Activated T-cell treated with anti-CD3 and anti-CD28 coated beads for 48 hours (primary cell): ENCODE measurements around the gene ACAP1.
"Not testable (repeated sequence)": the region's sequence is repeated elsewhere in the genome, so short reads cannot be mapped to it uniquely, and the experiment has no call there.

Source experiments
- DNase-seq: peaks from one replicate; pipeline ENCODE4 v3.0.0-alpha.2; 2020; ENCODE audit warnings: low read depth

Gene ACAP1

GRCh38 chr17:7354262-7354843, 18.0 kb downstream of the ACAP1 start:
- DNase-seq, result no peak

- no peak for DNase-seq
Measured at GRCh38 chr17:7355053-7355452, 18.7 kb downstream of the ACAP1 start, which contains the start of gene TMEM95. TSS of gene TMEM95 (plus strand) at chr17:7355156. CDS start at chr17:7355205, 49 bp downstream.

DNA sequence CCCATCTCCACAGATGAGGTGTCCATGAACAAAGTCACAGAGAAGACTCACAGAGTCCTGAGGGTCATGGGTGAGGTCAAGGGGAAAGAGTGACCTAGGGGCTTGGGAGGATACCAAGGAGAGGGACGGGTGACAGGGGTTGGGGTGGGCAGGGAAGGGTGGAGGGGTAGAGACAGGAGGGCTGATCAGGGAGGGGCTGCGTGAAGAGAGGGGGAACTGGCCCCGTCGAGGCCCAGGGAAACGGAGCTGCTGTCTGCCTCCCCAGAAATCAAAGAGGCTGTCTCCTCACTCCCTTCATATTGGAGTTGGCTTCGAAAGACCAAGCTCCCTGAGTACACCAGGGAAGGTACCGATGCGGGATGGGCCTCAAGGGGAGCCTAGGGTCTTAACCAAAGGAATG, 19.2 kb downstream of the ACAP1 start:
- no peak for DNase-seq

GRCh38 chr17:7356072-7356549, 19.8 kb downstream of the ACAP1 start:
- DNase-seq, result peak; percentile 81

- DNase-seq, result no peak
Measured at GRCh38 chr17:7356756-7357155, 20.4 kb downstream of the ACAP1 start.

GRCh38 chr17:7357381-7357780, 21.1 kb downstream of the ACAP1 start:
- no peak for DNase-seq

GRCh38 chr17:7361906-7362305, 25.6 kb downstream of the ACAP1 start:
- no peak for DNase-seq

DNA sequence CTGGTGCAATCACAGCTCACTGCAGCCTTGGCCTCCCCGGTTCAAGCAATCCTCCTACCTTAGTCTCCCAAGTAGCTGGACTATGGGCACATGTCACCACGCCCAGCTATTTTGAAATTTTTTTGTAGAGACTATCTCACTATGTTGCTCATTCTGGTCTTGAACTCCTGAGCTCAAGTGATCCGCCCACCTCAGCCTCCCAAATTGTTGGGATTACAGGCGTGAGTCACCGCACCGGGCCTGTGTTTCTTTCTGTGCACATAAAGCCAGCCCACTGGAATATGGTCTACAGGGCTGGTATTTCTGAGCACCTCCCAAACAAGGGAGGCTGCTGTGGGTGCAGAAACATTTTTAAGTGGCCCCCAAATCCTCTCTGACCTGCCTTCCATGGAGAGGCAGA, 27.0 kb downstream of the ACAP1 start:
- DNase-seq, result no peak

DNA sequence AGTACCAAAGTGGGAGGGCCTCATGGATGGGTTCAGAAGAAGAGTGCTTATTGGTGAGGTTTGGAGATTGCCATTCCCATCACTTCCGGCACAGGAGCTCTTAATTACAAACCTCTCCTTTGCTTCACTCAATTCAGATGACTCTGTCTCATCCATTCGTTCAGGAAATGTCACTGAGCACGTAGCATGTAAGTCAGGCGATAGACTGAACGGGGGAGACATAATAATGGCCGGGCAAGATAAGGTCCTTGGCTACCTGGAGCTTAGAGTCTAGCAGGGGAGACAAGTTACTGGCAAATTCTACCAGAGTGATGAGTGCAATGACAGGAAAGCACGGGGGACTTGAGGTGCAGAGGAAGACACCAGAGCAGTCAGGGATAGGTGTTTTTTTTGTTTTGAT, 29.6 kb downstream of the ACAP1 start:
- not testable (repeated sequence) for DNase-seq

DNA sequence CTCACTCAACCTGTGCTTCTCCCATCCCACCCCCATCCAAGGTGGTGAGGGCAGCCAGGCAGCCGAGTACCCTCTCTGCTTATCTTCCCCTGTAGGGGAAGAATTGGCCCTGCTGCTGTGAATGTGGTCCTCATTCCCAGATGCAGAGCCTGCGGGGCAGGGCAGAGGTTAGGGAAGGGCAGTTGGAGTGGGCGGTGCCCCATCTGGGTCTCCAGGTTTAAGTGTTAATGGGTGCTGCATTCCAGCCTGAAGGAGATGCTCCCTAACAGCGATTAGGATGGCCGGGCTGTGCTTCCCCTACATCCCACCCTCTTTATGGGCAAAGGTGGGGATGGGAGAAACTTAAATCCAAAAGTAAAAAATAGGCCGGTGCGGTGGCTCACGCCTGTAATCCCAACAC, 30.8 kb downstream of the ACAP1 start:
- DNase-seq, result no peak

GRCh38 chr17:7367918-7368598, 31.7 kb downstream of the ACAP1 start:
- no peak for DNase-seq

DNA sequence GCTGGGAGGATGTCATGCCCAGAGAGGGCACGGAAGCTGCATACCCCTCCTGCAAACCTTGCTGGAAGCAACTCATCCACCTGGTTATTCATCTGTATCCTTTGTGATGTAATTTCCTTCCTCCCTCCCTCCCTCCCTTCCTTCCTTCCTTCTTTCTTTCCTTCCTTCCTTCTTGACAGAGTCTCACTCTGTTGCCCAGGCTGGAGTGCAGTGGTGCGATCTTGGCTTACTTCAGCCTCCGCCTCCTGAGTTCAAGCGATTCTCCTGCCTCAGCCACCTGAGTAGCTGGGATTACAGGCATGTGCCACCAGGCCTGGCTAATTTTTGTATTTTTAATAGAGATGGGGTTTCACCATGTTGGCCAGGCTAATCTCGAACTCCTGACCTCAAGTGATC, 32.3 kb downstream of the ACAP1 start:
- not testable (repeated sequence) for DNase-seq

DNA sequence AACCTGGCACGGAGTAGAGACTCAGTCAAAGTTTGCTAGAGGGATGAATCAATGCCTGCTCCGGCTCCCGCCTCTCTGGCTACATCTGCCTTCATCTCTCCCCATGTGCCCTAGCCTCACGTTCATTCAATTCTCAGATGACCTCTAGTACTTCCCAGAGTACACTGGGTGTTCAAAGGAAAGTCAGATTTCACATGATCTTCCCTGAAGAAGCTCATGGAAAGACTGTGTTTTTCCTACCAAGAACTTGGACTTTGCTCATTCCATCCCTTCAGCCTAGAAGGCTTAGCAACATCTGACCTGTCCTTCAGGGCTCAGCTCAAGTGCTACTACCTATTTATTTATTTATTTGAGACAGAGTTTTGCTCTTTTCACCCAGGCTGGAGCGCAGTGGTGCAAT, 33.5 kb downstream of the ACAP1 start:
- DNase-seq, result no peak

GRCh38 chr17:7370853-7371252, 34.5 kb downstream of the ACAP1 start:
- no peak for DNase-seq

DNA sequence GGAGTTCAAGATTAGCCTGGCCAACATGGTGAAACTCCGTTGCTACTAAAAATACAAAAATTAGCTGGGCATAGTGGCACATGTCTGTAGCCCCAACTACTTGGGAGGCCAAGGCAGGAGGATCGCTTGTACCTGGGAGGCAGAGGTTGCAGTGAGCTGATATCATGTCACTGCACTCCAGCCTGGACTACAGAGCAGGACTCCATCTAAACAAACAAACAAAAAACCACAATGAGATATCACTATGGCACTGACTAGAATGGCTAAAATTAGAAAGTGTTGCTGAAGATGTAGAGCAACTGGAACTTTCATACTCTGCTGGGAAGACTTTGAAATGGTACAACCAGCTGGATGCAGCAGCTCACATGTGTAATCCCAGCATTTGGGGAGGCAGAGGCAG, 38.0 kb downstream of the ACAP1 start:
- DNase-seq, result no peak

DNA sequence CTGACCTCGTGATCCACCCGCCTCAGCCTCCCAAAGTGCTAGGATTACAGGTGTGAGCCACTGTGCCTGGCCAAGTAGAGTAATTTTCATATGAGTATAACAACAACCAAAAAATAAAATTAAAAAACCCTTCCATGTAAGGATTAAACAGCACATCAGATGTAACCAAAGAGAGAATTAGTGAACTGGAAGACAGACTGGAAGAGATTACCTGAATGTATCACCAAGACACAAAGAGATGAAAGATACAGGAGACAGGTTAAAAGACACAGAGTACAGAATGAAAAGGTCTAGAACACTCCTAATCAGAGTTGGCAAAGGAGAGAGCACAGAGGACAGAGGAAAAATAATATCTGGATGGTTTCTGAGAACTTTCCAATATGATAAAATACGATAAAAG, 42.8 kb downstream of the ACAP1 start:
- no peak for DNase-seq

DNA sequence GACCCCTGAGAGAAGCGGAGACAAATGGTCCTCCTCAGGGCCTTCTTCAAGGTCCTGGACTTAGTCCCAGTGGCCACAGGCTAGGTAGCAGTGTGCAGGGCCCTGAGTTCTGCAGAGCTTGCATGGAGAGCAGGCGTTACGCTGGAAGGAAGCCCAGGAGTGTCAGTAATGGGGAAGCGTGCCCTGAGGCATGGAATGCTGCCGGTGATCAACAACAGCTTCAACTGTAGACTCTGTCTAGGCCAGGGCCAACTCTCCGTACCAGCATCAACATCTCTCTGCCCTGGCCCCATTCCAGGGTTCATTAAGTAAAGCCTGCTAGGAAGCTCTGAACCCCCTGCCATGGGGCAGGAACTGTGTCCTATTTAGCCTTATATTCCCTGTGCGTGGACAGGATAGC, 44.0 kb downstream of the ACAP1 start:
- no peak for DNase-seq

DNA sequence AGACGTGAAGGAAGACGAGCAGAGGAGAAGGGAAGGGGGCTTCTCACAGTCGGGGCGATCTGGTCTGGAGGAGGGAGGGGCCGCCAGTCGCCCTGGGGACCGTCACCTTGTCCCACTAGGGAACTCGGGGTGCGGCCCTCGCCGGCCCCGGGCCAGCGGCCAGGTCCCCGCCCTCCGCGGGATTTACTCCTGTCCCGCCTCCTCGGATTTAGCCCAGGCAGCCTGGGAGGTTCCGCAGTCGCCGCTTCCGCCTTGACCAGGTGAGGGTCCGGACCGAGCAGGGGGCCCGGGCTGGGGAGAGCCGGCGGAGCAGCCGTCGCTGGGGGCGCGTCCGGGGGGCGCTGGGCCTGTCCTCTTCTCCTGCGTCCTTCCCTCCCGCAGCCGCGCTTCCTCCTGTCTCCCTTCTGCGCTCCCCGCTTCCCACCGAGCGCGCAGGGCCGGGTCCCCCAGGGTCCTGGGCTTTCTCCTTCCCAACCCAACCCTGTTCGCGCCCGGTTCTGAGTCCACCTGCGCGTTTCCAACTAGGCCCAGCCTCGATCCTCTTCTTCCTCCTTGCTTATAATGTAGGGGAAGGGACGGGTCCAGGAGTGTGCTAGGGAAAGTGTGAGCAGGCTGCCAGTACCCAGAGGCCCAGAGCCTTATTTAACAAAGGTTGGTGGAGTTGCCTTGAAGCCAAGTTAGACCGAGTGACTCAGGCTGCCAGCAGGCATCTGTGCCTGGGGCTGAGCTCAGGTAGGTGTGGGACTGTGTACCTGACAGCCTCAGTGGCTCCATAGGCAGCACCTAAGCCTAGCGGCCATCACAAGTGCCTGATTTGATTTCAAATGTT, 44.7 kb downstream of the ACAP1 start, which contains the start of gene TNK1:
Gene TNK1, plus strand, starts transcription at position 235 of the 829 bp plus-strand sequence. CDS start 1,838 bp downstream, outside the sequence.
- no peak for DNase-seq

GRCh38 chr17:7382901-7383300, 46.6 kb downstream of the ACAP1 start:
- no peak for DNase-seq

DNA sequence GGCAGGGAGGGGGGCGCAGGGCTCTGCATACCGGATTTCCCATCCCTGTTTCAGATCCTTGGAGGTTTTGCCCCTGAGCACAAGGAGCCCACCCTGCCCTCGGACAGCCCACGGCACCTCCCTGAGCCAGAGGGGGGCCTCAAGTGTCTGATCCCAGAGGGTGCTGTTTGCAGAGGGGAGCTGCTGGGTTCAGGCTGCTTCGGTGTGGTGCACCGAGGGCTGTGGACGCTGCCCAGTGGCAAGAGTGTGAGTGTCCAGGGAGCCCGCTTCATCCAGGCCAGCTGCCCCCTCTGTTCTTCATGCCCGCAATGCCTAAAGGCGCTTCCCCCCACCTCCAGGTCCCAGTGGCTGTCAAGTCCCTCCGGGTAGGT, 47.0 kb downstream of the ACAP1 start:
- DNase-seq, result no peak

- DNase-seq, result peak; percentile 79
Measured at GRCh38 chr17:7383742-7384488, 47.6 kb downstream of the ACAP1 start.

- DNase-seq, result no peak
Measured at GRCh38 chr17:7384489-7385081, 48.3 kb downstream of the ACAP1 start.
